Trophoblast cell (in vitro differentiated cells and primary cell): ENCODE measurements around the gene NME3.

Experiments used
- DNase-seq, 2 donors: peaks; one replicate each; pipeline ENCODE4 v3.0.0-alpha.2; 2016
- H2AFZ ChIP-seq: 2 replicates; pipeline ENCODE4 v1.6.1; 2013; ENCODE audit warnings: low read length, moderate library complexity, mild to moderate bottlenecking; ENCODE audit not compliant: insufficient read depth, poor library complexity
- H2AK5ac ChIP-seq: 2 replicates; pipeline ENCODE4 v1.6.1; 2013; ENCODE audit warnings: mild to moderate bottlenecking, low read length
- H2BK120ac ChIP-seq: 2 replicates; pipeline ENCODE4 v1.6.1; 2013; ENCODE audit warnings: low read length, mild to moderate bottlenecking, moderate library complexity; ENCODE audit not compliant: insufficient read depth, poor library complexity
- H2BK12ac ChIP-seq: 2 replicates; pipeline ENCODE4 v1.6.1; 2013; ENCODE audit warnings: mild to moderate bottlenecking, low read length, moderate library complexity
- H2BK5ac ChIP-seq: 2 replicates; pipeline ENCODE4 v1.6.1; 2013; ENCODE audit warnings: low read length, low read depth, moderate library complexity, mild to moderate bottlenecking; ENCODE audit not compliant: poor library complexity
- H3K14ac ChIP-seq: 2 replicates; pipeline ENCODE4 v1.6.1; 2013; ENCODE audit warnings: mild to moderate bottlenecking, low read length
- H3K18ac ChIP-seq: 2 replicates; pipeline ENCODE4 v1.6.1; 2013; ENCODE audit warnings: mild to moderate bottlenecking, low read length
- H3K23ac ChIP-seq: 2 replicates; pipeline ENCODE4 v1.6.1; 2013; ENCODE audit warnings: low read length
- H3K27ac ChIP-seq: 2 replicates; pipeline ENCODE4 v1.5.1; 2013; ENCODE audit warnings: low read depth, mild to moderate bottlenecking, inconsistent platforms, low read length, moderate library complexity
- H3K27me3 ChIP-seq: 2 replicates; pipeline ENCODE4 v1.6.1; 2013; ENCODE audit warnings: inconsistent platforms, mild to moderate bottlenecking, low read length, moderate library complexity; ENCODE audit not compliant: insufficient read depth
- H3K36me3 ChIP-seq, 2 experiments: 1 replicate in 1 of 2; 2 replicates in 1 of 2; pipeline ENCODE4 v1.6.1; 2013; ENCODE audit warnings: low read length in 2 of 2, mild to moderate bottlenecking in 2 of 2, moderate library complexity in 1 of 2; ENCODE audit not compliant: insufficient read depth in 2 of 2, control insufficient read depth in 1 of 2
- H3K4ac ChIP-seq: 2 replicates; pipeline ENCODE4 v1.6.1; 2013; ENCODE audit warnings: low read depth, mild to moderate bottlenecking, low read length, moderate library complexity
- H3K4me1 ChIP-seq, 2 experiments: 1 replicate in 1 of 2; 2 replicates in 1 of 2; pipeline ENCODE4 v1.6.1; 2013; ENCODE audit warnings: low read length in 2 of 2, mild to moderate bottlenecking in 2 of 2, moderate library complexity in 1 of 2; ENCODE audit not compliant: insufficient read depth in 2 of 2, control insufficient read depth in 1 of 2
- H3K4me2 ChIP-seq: 2 replicates; pipeline ENCODE4 v1.6.1; 2013; ENCODE audit warnings: inconsistent platforms, mild to moderate bottlenecking, low read length, moderate library complexity
- H3K4me3 ChIP-seq: 2 replicates; pipeline ENCODE4 v1.5.1; 2013; ENCODE audit warnings: mild to moderate bottlenecking, low read depth, low read length, inconsistent platforms
- H3K79me1 ChIP-seq: one replicate; pipeline ENCODE4 v1.6.1; 2013; ENCODE audit warnings: low read length
- H3K79me2 ChIP-seq: 2 replicates; pipeline ENCODE4 v1.6.1; 2013; ENCODE audit warnings: low read length, mild to moderate bottlenecking; ENCODE audit not compliant: control insufficient read depth, insufficient read depth, poor library complexity
- H3K9ac ChIP-seq: 2 replicates; pipeline ENCODE4 v1.6.1; 2013; ENCODE audit warnings: mild to moderate bottlenecking, low read length
- H3K9me3 ChIP-seq: 2 replicates; pipeline ENCODE4 v1.6.1; 2013; ENCODE audit warnings: low read depth, mild to moderate bottlenecking, control low read depth, inconsistent platforms, low read length; ENCODE audit not compliant: insufficient read depth
- H4K12ac ChIP-seq: 2 replicates; pipeline ENCODE4 v1.6.1; 2013; ENCODE audit warnings: low read depth, mild to moderate bottlenecking, low read length, moderate library complexity
- H4K8ac ChIP-seq: 2 replicates; pipeline ENCODE4 v1.6.1; 2013; ENCODE audit warnings: low read depth, mild to moderate bottlenecking, low read length, moderate library complexity
- H4K91ac ChIP-seq: one replicate; pipeline ENCODE4 v1.6.1; 2013; ENCODE audit warnings: low read depth, mild to moderate bottlenecking, low read length, moderate library complexity
- WGBS: extraction: QIAGEN DNeasy Blood & Tissue Kit; methylation state at CpG from one replicate; pipeline ENCODE4 v1.1.7; 2013; ENCODE audit warnings: missing lambda C conversion rate; ENCODE audit not compliant: insufficient read length, insufficient coverage; ENCODE audit errors: extremely low coverage; 5-methylcytosine and 5-hydroxymethylcytosine counted together

Gene NME3

DNA sequence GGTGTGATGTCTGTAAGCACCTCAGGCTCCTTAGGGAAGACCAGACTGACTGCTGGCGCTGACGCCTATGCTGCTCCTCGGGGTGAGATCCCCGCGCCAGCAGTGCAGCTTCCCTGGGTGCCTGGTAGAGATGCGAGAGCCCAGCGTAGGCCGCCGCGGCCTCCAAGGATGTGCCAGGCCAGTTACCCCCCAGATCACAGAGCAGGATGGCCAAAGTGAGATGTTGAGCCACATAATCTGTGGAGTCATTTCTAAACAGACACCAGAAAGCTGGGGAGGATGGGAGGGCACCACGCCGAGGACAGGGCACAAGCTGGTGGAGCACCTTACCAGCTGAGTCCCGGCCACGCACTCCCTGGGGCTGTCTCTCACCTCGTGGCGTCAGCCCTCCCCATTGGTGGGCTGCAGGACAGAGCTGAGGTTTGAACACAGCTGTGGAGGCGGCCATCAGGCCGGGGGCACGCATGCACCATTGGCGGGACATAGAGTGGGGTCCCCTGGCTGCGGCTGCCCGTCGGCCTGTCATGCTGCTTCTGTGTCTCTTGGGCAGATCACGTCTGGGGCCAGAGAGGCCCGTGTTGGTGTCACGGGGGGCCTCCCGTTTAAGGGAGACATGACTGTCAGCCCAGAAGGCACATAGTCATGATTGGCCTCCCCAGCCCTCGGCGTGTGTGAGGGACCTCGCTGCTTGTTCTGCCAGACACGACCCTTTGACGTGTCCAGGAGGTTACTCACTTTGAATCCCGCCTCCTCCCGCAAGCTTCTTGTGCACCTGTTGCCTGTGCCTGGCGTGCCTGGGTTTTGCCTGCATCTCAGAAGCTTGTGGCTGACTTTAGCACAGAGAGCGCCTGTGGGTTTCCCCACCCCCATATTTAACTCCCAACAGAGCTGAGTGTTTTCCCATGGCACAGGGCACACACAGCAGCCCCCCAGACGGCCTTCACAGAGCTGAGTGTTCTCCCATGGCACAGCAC, 43.4 kb downstream of the NME3 start:
- Histone ChIP-seq H3K27ac (no peak overlapping the region), H3K36me3 (peaks cover 46 to 48% of the 10 kb centered on the region in 2 experiments), H3K9me3 (peaks cover 5% of the 10 kb centered on the region), H2AK5ac (no peak overlapping the region), H3K4ac (no peak overlapping the region), H3K4me1 (peaks cover 0 to 2% of the 10 kb centered on the region in 2 experiments), H2BK5ac (no peak overlapping the region), H3K9ac (no peak overlapping the region), H2AFZ (no peak overlapping the region), H2BK120ac (no peak overlapping the region), H4K91ac (no peak overlapping the region), H3K4me3 (no peak overlapping the region), H4K8ac (no peak overlapping the region), H3K79me1 (no peaks in the 10 kb centered on the region), H2BK12ac (no peak overlapping the region), H3K14ac (no peak overlapping the region), H3K27me3 (no peaks in the 10 kb centered on the region), H3K4me2 (no peak overlapping the region), H3K23ac (no peak overlapping the region), H3K79me2 (no peaks in the 10 kb centered on the region), H4K12ac (no peak overlapping the region), H3K18ac (no peak overlapping the region)
- WGBS = no CpG with 5 or more reads among the region's 37 CpGs
- DNase-seq = no peak

DNA sequence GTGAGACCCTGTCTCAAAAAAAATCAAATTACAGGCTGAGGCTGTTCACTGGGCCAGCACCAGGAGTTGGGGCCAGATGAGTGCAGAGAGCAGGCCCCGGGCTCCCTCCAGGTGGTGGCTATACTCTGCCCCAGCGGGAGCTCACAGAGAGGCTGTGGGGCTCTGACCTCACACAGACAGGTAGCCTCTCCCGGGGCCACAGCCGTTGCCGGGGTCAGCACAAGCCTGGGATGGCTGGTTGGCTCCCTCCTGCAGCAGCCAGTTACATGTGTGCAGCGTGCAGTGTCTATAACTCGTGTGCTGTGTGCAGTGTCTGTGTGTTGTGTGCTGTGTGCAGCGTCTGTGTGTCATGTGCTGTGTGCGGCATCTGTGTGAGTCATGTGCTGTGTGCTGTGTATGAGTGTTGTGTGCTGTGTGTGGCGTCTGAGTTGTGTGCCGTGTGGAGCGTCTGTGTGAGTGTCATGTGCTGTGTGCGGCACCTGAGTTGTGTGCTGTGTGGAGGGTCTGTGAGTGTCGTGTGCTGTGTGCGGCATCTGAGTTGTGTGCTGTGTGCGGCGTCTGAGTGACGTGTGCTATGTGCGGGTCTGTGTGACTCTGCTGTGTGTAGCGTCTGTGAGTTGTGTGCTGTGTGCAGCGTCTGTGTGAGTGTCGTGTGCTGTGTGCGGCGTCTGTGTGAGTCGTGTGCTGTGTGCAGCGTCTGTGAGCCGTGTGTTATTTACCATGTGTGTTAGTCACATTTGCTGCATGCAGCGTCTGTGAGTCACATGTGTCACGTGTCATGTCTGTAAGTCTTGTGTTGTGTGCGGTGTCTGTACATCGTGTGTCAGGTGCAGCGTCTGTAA, 44.5 kb downstream of the NME3 start:
- Histone ChIP-seq H2BK5ac (no peak overlapping the region), H3K4me1 (peaks cover 0 to 6% of the 10 kb centered on the region in 2 experiments), H2BK12ac (no peak overlapping the region), H3K36me3 (peaks cover 36 to 38% of the 10 kb centered on the region in 2 experiments), H3K9ac (no peak overlapping the region), H2BK120ac (no peak overlapping the region), H3K18ac (no peak overlapping the region), H3K79me2 (no peaks in the 10 kb centered on the region), H4K91ac (no peak overlapping the region), H2AFZ (no peak overlapping the region), H3K4ac (no peak overlapping the region), H3K14ac (no peak overlapping the region), H3K23ac (no peak overlapping the region), H3K4me2 (no peak overlapping the region), H2AK5ac (no peak overlapping the region), H4K8ac (no peak overlapping the region), H3K27ac (no peak overlapping the region), H3K79me1 (no peaks in the 10 kb centered on the region), H3K27me3 (no peaks in the 10 kb centered on the region), H3K9me3 (peaks cover 2% of the 10 kb centered on the region), H3K4me3 (no peak overlapping the region), H4K12ac (no peak overlapping the region)
- no CpG with 5 or more reads among the region's 32 CpGs for WGBS
- DNase-seq = no peak

DNA sequence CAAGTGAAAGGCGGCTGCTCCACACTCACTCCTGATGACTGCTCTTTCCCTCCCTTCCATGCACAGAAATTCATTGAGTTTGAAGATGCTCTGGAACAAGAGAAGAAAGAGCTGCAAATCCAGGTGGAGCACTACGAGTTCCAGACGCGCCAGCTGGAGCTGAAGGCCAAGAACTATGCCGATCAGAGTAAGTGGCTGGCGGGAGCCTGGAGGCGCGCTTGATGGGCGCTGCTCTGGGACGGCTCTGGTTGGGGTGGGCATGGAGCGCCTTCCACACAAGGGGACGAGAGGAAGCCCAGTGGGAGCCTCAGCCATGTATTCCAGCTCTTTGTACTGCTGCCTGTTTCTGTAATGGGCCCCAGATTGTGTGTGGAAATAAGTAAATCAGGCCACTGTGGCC, 46.9 kb downstream of the NME3 start:
- H3K4me1 ChIP-seq = peaks cover 0 to 6% of the 10 kb centered on the region in 2 experiments
- no peak overlapping the region for H3K4me3 ChIP-seq
- no peaks in the 10 kb centered on the region for H3K27me3 ChIP-seq
- no peak overlapping the region for H3K14ac ChIP-seq
- H3K36me3 ChIP-seq = peaks cover 33% of the 10 kb centered on the region in 2 experiments
- H3K23ac ChIP-seq = no peak overlapping the region
- no peak overlapping the region for H3K4ac ChIP-seq
- no peak overlapping the region for H2BK120ac ChIP-seq
- H2AK5ac ChIP-seq = no peak overlapping the region
- DNase-seq = no peak
- no peak overlapping the region for H3K4me2 ChIP-seq
- H3K9ac ChIP-seq = no peak overlapping the region
- H3K79me2 ChIP-seq = no peaks in the 10 kb centered on the region
- peaks cover 2% of the 10 kb centered on the region for H3K9me3 ChIP-seq
- no peak overlapping the region for H4K91ac ChIP-seq
- no peak overlapping the region for H4K12ac ChIP-seq
- H3K27ac ChIP-seq = no peak overlapping the region
- no peak overlapping the region for H4K8ac ChIP-seq
- H2BK5ac ChIP-seq = no peak overlapping the region
- no peak overlapping the region for H2BK12ac ChIP-seq
- H3K18ac ChIP-seq = no peak overlapping the region
- no peak overlapping the region for H2AFZ ChIP-seq
- peaks cover 2% of the 10 kb centered on the region for H3K79me1 ChIP-seq
- WGBS = no CpG with 5 or more reads among the region's 12 CpGs

DNA sequence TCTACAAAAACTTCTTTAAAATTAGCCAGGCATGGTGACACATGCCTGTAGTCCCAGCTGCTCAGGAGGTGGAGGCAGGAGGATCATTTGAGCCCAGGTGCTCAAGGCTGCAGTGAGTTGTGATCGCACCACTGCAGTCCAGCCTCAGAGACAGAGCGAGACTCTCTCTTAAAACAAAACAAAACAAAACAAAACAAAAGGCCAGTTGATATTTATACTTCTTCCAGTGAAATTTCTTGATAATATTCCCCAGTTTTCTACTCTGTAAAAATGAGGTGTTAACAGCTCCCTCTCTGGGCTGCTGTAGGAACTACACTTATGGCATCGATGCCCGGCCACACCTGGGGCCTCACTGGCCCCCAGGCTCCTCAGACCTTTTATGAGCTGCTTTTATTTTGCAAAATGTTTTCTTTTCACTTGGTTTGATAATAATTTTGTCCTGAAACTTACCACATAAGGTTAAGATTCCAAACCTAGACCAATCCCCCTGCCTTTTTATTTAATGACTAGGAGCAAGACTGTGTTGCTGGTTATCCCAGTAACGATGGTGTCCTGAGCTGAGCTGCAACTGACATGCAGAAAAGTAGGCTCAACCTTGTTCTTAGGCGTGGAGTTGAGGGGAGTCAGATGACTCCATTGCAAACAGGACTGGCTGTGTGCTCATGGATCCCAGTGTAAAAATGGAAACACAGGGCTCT, 47.7 kb downstream of the NME3 start:
- Histone ChIP-seq H4K12ac (no peak overlapping the region), H3K18ac (no peak overlapping the region), H2AK5ac (no peak overlapping the region), H2AFZ (no peak overlapping the region), H3K23ac (no peak overlapping the region), H3K4ac (no peak overlapping the region), H4K8ac (no peak overlapping the region), H3K9ac (no peak overlapping the region), H4K91ac (no peak overlapping the region), H3K79me2 (no peaks in the 10 kb centered on the region), H3K36me3 (peaks cover 24 to 25% of the 10 kb centered on the region in 2 experiments), H3K27ac (no peak overlapping the region), H2BK5ac (no peak overlapping the region), H2BK12ac (no peak overlapping the region), H3K79me1 (peaks cover 2% of the 10 kb centered on the region), H3K9me3 (peaks cover 2% of the 10 kb centered on the region), H3K4me2 (no peak overlapping the region), H3K27me3 (no peaks in the 10 kb centered on the region), H3K4me3 (no peak overlapping the region), H3K4me1 (peaks cover 0 to 6% of the 10 kb centered on the region in 2 experiments), H3K14ac (no peak overlapping the region), H2BK120ac (no peak overlapping the region)
- peak; percentile 40 to 83 for DNase-seq
- no CpG with 5 or more reads among the region's 6 CpGs for whole genome bisulfite sequencing
